SK-N-MC (cell line): ENCODE data around the gene HSD17B7.
A peak's percentile ranks its signal among the peaks of the same experiment; 100 is the strongest.
"Not testable (repeated sequence)": the region's sequence is repeated elsewhere in the genome, so short reads cannot be mapped to it uniquely, and the experiment has no call there.

Experiments used
- EZH2 ChIP-seq: fragments of 200-600 bp; sonication (generic); IDR thresholded peaks from one replicate; pipeline ENCODE4 v1.6.1; 2017; ENCODE audit warnings: antibody characterized with exemption
- POLR2AphosphoS5 ChIP-seq: IDR thresholded peaks from 2 replicates; pipeline ENCODE4 v1.6.1; 2012; ENCODE audit warnings: mild to moderate bottlenecking, low read depth, low read length, borderline replicate concordance

GRCh38 chr1:162790303-162790984 is at the start of gene HSD17B7:
- TF ChIP-seq EZH2: not testable (repeated sequence)
- peak; percentile 59 for TF ChIP-seq POLR2AphosphoS5
